Transverse colon (tissue), 4 donors: Measurements from ENCODE around the gene AMN.

Experiments used
- CTCF ChIP-seq, 5 experiments: fragments of 200-600 bp in 3 of 5; fragments of 450-650 bp in 2 of 5; sonication (generic) in 3 of 5; IDR thresholded peaks; 1 replicate in 2 of 5; 2 replicates in 3 of 5; pipeline ENCODE4 v1.5.1; 2016 to 2017; ENCODE audit warnings: antibody characterized with exemption in 5 of 5, inconsistent platforms in 3 of 5, mild to moderate bottlenecking in 2 of 5, moderate library complexity in 1 of 5
- POLR2A ChIP-seq: fragments of 450-650 bp; IDR thresholded peaks from one replicate; pipeline ENCODE4 v1.6.1; 2016; ENCODE audit warnings: antibody characterized with exemption, mild to moderate bottlenecking, moderate library complexity
- POLR2AphosphoS5 ChIP-seq, 3 donors: sonication (generic); formaldehyde crosslinking; IDR thresholded peaks; one replicate each; pipeline ENCODE4 v1.6.1; 2016; ENCODE audit warnings: antibody characterized with exemption in 3 of 3

GRCh38 chr14:102916347-102917055 is 6.0 kb upstream of the AMN start:
- TF ChIP-seq POLR2AphosphoS5 (IDR thresholded peaks at IDR 0.05) (no peak), POLR2A (no peak), CTCF (IDR thresholded peaks at IDR 0.05) (no peak)
